Measurements from ENCODE around the gene PARP12. TPM values are rescaled to one million over a fixed set of nuclear protein-coding genes. Genes with fewer than 3 reads are reported as not detected.

Gene PARP12
- total and polyA plus RNA-seq, 10 of the 15 experiments (the other 5 are each of a cell fraction or from before 2014, with no cell fraction given): 0.98 to 51.8 (median 18.0) TPM

- H3K4me3 ChIP-seq: no peak overlapping the region
- no peak overlapping the region for H2AFZ ChIP-seq (ENCODE audit: control insufficient read depth, low read depth, low read length)
- no peak for DNase-seq (ENCODE audit: low read depth, low spot score)
- TF ChIP-seq HSF1 (IDR thresholded peaks at IDR 0.05; ENCODE audit: low read depth, low read length) (no peak), POU2F2 (IDR thresholded peaks at IDR 0.05; ENCODE audit: borderline replicate concordance, low read depth, low read length) (no peak), MLLT1 (IDR thresholded peaks at IDR 0.05) (no peak), RBBP5 (conservative IDR thresholded peaks at IDR 0.05) (no peak), TAF1 (IDR thresholded peaks at IDR 0.05; ENCODE audit: borderline replicate concordance, low read depth, low read length) (no peak), CUX1 (IDR thresholded peaks at IDR 0.05; ENCODE audit: insufficient replicate concordance, low read depth, low read length) (no peak), MAX (IDR thresholded peaks at IDR 0.05; ENCODE audit: low read depth, low read length) (no peak), SMAD1 (IDR thresholded peaks at IDR 0.05; ENCODE audit: low read depth, partially characterized antibody) (no peak), NFYB (IDR thresholded peaks at IDR 0.05; ENCODE audit: insufficient read depth, low read depth, low read length) (no peak), ATF7 (IDR thresholded peaks at IDR 0.05; ENCODE audit: low read depth) (no peak), MXI1 (IDR thresholded peaks at IDR 0.05; ENCODE audit: low read depth, low read length) (no peak), IKZF2 (IDR thresholded peaks at IDR 0.05) (no peak), CBX5 (IDR thresholded peaks at IDR 0.05; ENCODE audit: low read depth) (no peak), RCOR1 (conservative IDR thresholded peaks at IDR 0.05; ENCODE audit: low read depth, low read length) (no peak)
- H3K9ac ChIP-seq (ENCODE audit: control insufficient read depth, insufficient read depth, low read length): no peak overlapping the region
- in situ Hi-C loops (cut with MboI): no loop called here
- H3K27ac ChIP-seq (ENCODE audit: control insufficient read depth, insufficient read depth): no peak overlapping the region
- RAD21 ChIA-PET (ENCODE audit: unreplicated experiment): no interaction called here
- POLR2A ChIA-PET: no interaction called here
- ATAC-seq: no peak
- peaks cover 11% of the 10 kb centered on the region for H3K9me3 ChIP-seq (replicated peaks; ENCODE audit: control insufficient read depth, insufficient read depth, low read length)
- FAIRE-seq: no peak
- 0 out of 2 replicates have a peak, but pooled peaks cover 4% of the 10 kb centered on the region for H4K20me1 ChIP-seq (ENCODE audit: control insufficient read depth, insufficient read depth)
- H3K36me3 ChIP-seq (ENCODE audit: control insufficient read depth in 2 of 2, insufficient read depth in 2 of 2, low read length in 1 of 2): no peaks in the 10 kb centered on the region
- no peaks in the 10 kb centered on the region; a peak in 3 of 4 replicates for H3K27me3 ChIP-seq (replicated peaks in 1 of 2; ENCODE audit: control insufficient read depth in 2 of 2, insufficient read depth in 2 of 2, low read length in 1 of 2)
- no TSS peak for BruUV-seq (replicated peaks)
- no peak overlapping the region for H3K4me2 ChIP-seq (ENCODE audit: control insufficient read depth, insufficient read depth)
- intact Hi-C loops (cut with micrococcal nuclease; ENCODE audit: unreplicated experiment): no loop called here
- CTCF ChIA-PET: interaction anchor here (1.5 kb wide), 1 partner anchor 449 kb away, joined by 3 read pairs; no protein-coding TSS in a partner anchor
- H3K79me2 ChIP-seq (ENCODE audit: control insufficient read depth, insufficient read depth, low read length): no peaks in the 10 kb centered on the region
- SMC1A ChIA-PET (ENCODE audit: uncharacterized antibody, unreplicated experiment): no interaction called here
- H3K4me1 ChIP-seq (ENCODE audit: control insufficient read depth, insufficient read depth, low read length): no peaks in the 10 kb centered on the region
These were observed 7.8 kb upstream of the PARP12 start for GRCh38 chr7:140070546-140070945.
